Measurements from ENCODE around the gene DERL2. TPM values are rescaled to one million over a fixed set of nuclear protein-coding genes. Genes with fewer than 3 reads are reported as not detected.
"Not testable (repeated sequence)": the region's sequence is repeated elsewhere in the genome, so short reads cannot be mapped to it uniquely, and the experiment has no call there.

The DERL2 gene
- total RNA-seq, 1 donor from 2014 or later: 32.5 TPM

DNA sequence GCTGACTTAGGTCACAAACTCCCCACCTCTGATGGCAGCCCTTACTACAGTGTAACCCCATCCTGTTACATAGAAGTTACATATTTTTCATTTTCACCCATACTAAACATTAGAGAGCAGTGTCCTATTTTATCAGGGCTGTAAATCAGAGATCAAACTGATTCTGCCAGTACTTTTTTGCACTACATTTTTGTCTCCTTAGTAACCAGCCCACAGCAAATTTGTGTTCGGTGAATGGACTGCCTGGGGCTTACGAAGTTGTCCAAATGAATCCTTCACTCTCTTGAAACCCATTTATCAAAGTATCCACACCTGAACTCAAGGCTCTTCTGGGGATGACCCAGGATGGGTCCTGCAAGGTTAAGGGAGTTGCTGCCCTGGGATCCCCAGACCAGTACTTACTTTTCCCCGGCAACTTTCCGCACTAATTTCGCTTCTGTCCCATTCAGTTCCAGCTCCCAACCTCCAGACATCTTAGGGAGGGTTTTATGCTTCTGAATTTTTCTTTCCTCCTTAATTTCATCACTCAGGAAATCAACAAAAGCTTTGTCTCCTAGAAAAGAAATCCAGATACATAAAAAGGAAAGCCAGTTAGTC is 48.2 kb downstream of the DERL2 start:
- peaks cover 47% of the 10 kb centered on the region for H3K36me3 ChIP-seq
- peak overlapping the region; percentile 87 for H3K27ac ChIP-seq (replicated peaks)
- H3K4me1 ChIP-seq: peaks cover 50% of the 10 kb centered on the region
- H3K27me3 ChIP-seq (ENCODE audit: low read depth): no peaks in the 10 kb centered on the region
- DNase-seq: no peak
- intact Hi-C loops (cut with micrococcal nuclease): no loop called here
- no peaks in the 10 kb centered on the region for H3K9me3 ChIP-seq (replicated peaks)
- TF ChIP-seq, protein P1, sequence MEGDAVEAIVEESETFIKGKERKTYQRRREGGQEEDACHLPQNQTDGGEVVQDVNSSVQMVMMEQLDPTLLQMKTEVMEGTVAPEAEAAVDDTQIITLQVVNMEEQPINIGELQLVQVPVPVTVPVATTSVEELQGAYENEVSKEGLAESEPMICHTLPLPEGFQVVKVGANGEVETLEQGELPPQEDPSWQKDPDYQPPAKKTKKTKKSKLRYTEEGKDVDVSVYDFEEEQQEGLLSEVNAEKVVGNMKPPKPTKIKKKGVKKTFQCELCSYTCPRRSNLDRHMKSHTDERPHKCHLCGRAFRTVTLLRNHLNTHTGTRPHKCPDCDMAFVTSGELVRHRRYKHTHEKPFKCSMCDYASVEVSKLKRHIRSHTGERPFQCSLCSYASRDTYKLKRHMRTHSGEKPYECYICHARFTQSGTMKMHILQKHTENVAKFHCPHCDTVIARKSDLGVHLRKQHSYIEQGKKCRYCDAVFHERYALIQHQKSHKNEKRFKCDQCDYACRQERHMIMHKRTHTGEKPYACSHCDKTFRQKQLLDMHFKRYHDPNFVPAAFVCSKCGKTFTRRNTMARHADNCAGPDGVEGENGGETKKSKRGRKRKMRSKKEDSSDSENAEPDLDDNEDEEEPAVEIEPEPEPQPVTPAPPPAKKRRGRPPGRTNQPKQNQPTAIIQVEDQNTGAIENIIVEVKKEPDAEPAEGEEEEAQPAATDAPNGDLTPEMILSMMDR (IDR thresholded peaks at IDR 0.05; ENCODE audit: borderline replicate concordance): no peak
- peak overlapping the region; percentile 86 for H3K4me3 ChIP-seq

DNA sequence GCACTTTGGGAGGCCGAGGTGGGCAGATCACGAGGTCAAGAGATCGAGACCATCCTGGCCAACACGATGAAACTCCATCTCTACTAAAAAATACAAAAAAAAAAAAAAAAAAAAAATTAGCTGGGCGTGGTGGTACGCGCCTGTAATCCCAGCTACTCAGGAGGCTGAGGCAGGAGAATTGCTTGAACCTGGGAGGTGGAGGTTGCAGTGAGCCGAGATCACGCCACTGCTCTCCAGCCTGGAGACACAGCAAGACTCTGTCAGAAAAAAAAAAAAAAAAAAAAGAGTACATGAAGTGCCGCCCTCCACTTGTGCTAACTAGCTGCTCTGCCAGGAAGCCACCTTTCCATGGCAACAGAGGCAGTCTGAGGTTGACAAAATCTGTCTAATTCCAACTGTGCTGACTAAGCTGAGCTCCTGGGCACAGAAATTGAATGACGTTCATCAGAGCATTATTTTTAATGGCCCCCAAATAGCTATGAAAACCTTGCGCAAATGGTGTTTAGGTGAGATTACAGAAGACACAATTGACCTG is 50.1 kb downstream of the DERL2 start:
- intact Hi-C loops (cut with micrococcal nuclease); H3K9me3 ChIP-seq (replicated peaks); H3K27me3 ChIP-seq (ENCODE audit: low read depth); DNase-seq; H3K4me3 ChIP-seq; H3K27ac ChIP-seq (replicated peaks): not testable (repeated sequence)
- Histone ChIP-seq H3K4me1 (peaks cover 50% of the 10 kb centered on the region), H3K36me3 (peaks cover 66% of the 10 kb centered on the region)

DNA sequence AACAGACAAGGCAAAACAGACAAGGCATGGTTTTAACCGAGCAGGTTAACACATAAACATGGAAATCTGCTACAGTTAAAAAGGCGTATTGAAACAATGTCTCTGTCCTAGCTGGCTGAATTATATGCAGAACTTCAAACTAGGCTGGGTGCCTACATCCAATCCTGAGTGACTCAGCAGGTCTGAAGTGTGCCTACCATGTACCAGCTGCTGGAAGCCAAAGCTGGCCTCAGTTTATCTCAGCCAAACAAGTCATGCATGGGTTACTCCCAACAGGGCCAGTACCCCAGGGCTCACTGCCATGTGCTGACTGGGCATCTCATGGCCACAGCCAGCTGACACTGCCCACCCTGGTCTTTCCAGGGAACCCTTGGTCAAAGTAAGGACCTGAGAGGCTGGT is 51.0 kb downstream of the DERL2 start:
- Histone ChIP-seq H3K4me3 (no peak overlapping the region), H3K4me1 (peaks cover 50% of the 10 kb centered on the region), H3K36me3 (peaks cover 75% of the 10 kb centered on the region), H3K27me3 (ENCODE audit: low read depth) (no peaks in the 10 kb centered on the region), H3K27ac (replicated peaks) (peak overlapping the region; percentile 6), H3K9me3 (replicated peaks) (no peaks in the 10 kb centered on the region)
- intact Hi-C loops (cut with micrococcal nuclease): no loop called here
- no peak for DNase-seq
- TF ChIP-seq, protein P1 (IDR thresholded peaks at IDR 0.05; ENCODE audit: borderline replicate concordance): no peak

DNA sequence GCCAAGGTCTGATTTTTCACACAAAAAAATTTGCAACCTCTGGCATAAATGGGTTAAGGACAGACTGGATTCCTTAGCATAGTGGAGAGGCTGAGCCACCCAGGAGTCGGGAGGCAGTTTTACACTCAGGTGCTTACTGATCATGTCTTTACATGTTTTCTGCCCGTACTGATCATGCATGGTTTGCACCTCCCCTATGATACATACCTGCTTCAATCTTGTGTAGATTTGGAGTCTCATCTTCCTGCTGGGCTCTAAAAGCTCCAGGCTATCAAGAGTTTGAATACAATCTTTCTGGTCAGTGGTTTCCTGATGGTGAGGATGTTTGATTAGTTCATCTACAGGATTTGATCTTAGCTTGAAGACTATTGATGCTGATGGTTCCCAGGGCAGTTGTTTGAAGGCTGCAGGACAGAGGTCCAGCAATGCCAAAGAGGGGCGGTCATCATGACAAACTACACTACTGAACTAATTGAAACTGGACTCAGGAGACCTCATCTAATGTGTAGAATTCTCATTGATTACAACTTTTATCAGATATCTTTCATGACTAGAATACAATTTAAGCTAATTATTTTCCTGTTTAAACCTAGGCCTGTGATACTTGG is 53.9 kb downstream of the DERL2 start:
- no peak for DNase-seq
- peaks cover 96% of the 10 kb centered on the region for H3K36me3 ChIP-seq
- TF ChIP-seq, protein P1 (IDR thresholded peaks at IDR 0.05; ENCODE audit: borderline replicate concordance): no peak
- peaks cover 24% of the 10 kb centered on the region for H3K4me1 ChIP-seq
- H3K9me3 ChIP-seq (replicated peaks): no peaks in the 10 kb centered on the region
- no peak overlapping the region for H3K27ac ChIP-seq (replicated peaks)
- H3K4me3 ChIP-seq: no peak overlapping the region
- H3K27me3 ChIP-seq (ENCODE audit: low read depth): no peaks in the 10 kb centered on the region
- intact Hi-C loops (cut with micrococcal nuclease): no loop called here

DNA sequence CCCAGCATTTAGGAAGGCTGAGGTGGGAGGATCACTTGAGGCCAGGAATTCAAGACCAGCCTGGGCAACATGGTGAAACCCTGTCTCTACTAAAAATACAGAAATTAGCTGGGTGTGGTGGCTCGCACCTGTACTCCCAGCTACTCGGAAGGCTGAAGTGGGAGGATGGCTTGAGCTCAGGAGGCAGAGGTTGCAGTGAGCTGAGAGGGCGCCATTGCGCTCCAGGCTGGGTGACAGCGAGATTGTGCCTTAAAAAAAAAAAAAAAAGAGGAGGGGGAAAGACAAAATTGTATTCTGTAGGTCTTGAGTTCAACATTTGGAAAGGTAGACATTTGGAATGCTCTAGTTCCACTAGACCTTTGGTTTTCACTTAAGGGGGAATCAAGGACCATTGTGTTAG is 54.7 kb downstream of the DERL2 start:
- H3K9me3 ChIP-seq (replicated peaks); H3K27ac ChIP-seq (replicated peaks); DNase-seq; H3K4me3 ChIP-seq; H3K27me3 ChIP-seq (ENCODE audit: low read depth); intact Hi-C loops (cut with micrococcal nuclease): not testable (repeated sequence)
- Histone ChIP-seq H3K36me3 (peaks cover 96% of the 10 kb centered on the region), H3K4me1 (peaks cover 21% of the 10 kb centered on the region)

DNA sequence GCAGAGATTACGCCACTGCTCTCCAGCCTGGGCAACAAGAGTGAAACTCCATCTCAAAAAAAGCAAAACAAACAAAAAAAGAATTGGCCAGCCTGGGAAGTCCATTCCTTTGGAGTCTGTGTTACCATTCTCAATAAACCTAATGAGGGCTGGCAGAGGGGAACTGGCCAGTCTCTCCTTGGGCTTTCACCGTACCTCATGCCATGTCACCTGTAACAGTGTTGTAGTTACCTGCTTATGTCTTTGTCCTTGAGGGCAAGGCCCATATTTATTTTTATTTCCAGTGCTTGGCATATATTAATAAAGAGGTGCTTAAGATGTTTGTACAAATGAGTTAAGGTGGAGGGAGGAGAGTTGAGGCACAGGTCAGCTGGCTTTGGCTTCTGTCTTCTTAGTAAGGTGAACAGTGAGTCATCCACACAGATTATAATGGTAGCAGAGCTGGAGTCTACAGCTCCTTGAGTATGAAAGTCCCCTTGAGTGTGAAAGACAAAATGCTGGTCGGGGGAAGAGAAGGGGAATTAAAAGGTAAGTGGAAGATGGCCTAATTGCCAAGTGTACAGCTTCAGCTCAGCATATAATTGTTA is 55.5 kb downstream of the DERL2 start:
- H3K27me3 ChIP-seq (ENCODE audit: low read depth): no peaks in the 10 kb centered on the region
- no peaks in the 10 kb centered on the region for H3K9me3 ChIP-seq (replicated peaks)
- TF ChIP-seq, protein P1 (IDR thresholded peaks at IDR 0.05; ENCODE audit: borderline replicate concordance): no peak
- H3K27ac ChIP-seq (replicated peaks): no peak overlapping the region
- H3K4me3 ChIP-seq: no peak overlapping the region
- peaks cover 18% of the 10 kb centered on the region for H3K4me1 ChIP-seq
- DNase-seq: no peak
- peaks cover 100% of the 10 kb centered on the region for H3K36me3 ChIP-seq
- intact Hi-C loops (cut with micrococcal nuclease): no loop called here

Measured in left ventricle myocardium inferior (tissue), 1 donor.